Body of pancreas (tissue), 4 donors: ENCODE measurements around the gene CUTA.

Source experiments
- CTCF ChIP-seq, 7 experiments: fragments of 450-650 bp in 4 of 7; fragments of 200-600 bp in 3 of 7; sonication (generic) in 3 of 7; IDR thresholded peaks; one replicate each; pipeline ENCODE4 v1.5.1; 2016 to 2019; ENCODE audit warnings: antibody characterized with exemption in 7 of 7
- POLR2A ChIP-seq, 3 donors: fragments of 450-650 bp; IDR thresholded peaks; one replicate each; pipeline ENCODE4 v1.6.1; 2016; ENCODE audit warnings: antibody characterized with exemption in 3 of 3, mild to moderate bottlenecking in 2 of 3

GRCh38 chr6:33419580-33420490, 1.9 kb upstream of the CUTA start, which contains the start of gene SYNGAP1:
- TF ChIP-seq CTCF (IDR thresholded peaks at IDR 0.05) (no peak), POLR2A (IDR thresholded peaks at IDR 0.05) (no peak)
